Mucosa of stomach (tissue), 1 donor: ENCODE measurements around the gene CTRB2.
"Not testable (repeated sequence)": the region's sequence is repeated elsewhere in the genome, so short reads cannot be mapped to it uniquely, and the experiment has no call there.

Source experiments
- H3K27me3 ChIP-seq: one replicate; pipeline ENCODE4 v1.7.0; 2013; ENCODE audit warnings: mild to moderate bottlenecking, low read length; ENCODE audit not compliant: control insufficient read depth, insufficient read depth
- H3K36me3 ChIP-seq: one replicate; pipeline ENCODE4 v1.7.0; 2013; ENCODE audit warnings: low read length; ENCODE audit not compliant: control insufficient read depth, insufficient read depth
- H3K4me1 ChIP-seq: one replicate; pipeline ENCODE4 v1.7.0; 2013; ENCODE audit warnings: mild to moderate bottlenecking, low read length; ENCODE audit not compliant: control insufficient read depth, insufficient read depth
- H3K4me3 ChIP-seq: one replicate; pipeline ENCODE4 v1.7.0; 2013; ENCODE audit warnings: low read length
- H3K9ac ChIP-seq: one replicate; pipeline ENCODE4 v1.7.0; 2013; ENCODE audit warnings: mild to moderate bottlenecking, low read length, moderate library complexity
- H3K9me3 ChIP-seq: one replicate; pipeline ENCODE4 v1.7.0; 2013; ENCODE audit warnings: mild to moderate bottlenecking, low read length, moderate library complexity; ENCODE audit not compliant: control insufficient read depth
- donor health status: Pancreatic carcinoma.

CTRB2 gene

GRCh38 chr16:75205961-75206748, 806 bp downstream of the CTRB2 start:
- not testable (repeated sequence) for H3K4me1 ChIP-seq, H3K27me3 ChIP-seq, H3K36me3 ChIP-seq, H3K4me3 ChIP-seq, H3K9ac ChIP-seq, H3K9me3 ChIP-seq

- H3K9ac ChIP-seq, H3K4me3 ChIP-seq, H3K4me1 ChIP-seq, H3K36me3 ChIP-seq, H3K9me3 ChIP-seq, H3K27me3 ChIP-seq: not testable (repeated sequence)
Measured at GRCh38 chr16:75205438-75205837, 1.5 kb downstream of the CTRB2 start.

GRCh38 chr16:75204905-75205304, 2.1 kb downstream of the CTRB2 start:
- H3K9ac ChIP-seq, H3K27me3 ChIP-seq, H3K4me1 ChIP-seq: not testable (repeated sequence)

GRCh38 chr16:75204410-75204758, 2.6 kb downstream of the CTRB2 start:
- Histone ChIP-seq H3K9ac (no peak overlapping the region), H3K27me3 (no peaks in the 10 kb centered on the region), H3K4me3 (no peak overlapping the region)

More at GRCh38 chr16:75204905-75205304, 2.1 kb downstream of the CTRB2 start:
- H3K9me3 ChIP-seq, H3K36me3 ChIP-seq, H3K4me3 ChIP-seq: not testable (repeated sequence)

GRCh38 chr16:75203667-75204409, 3.1 kb downstream of the CTRB2 start:
- no peaks in the 10 kb centered on the region for H3K36me3 ChIP-seq
- no peak overlapping the region for H3K4me3 ChIP-seq
- H3K27me3 ChIP-seq, result no peaks in the 10 kb centered on the region
- H3K9ac ChIP-seq, result no peak overlapping the region
- no peaks in the 10 kb centered on the region for H3K9me3 ChIP-seq
- H3K4me1 ChIP-seq, result no peaks in the 10 kb centered on the region

More at GRCh38 chr16:75204410-75204758, 2.6 kb downstream of the CTRB2 start:
- Histone ChIP-seq H3K36me3 (no peaks in the 10 kb centered on the region), H3K9me3 (no peaks in the 10 kb centered on the region), H3K4me1 (no peaks in the 10 kb centered on the region)

GRCh38 chr16:75203096-75203495, 3.9 kb downstream of the CTRB2 start:
- Histone ChIP-seq H3K4me1 (no peaks in the 10 kb centered on the region), H3K9me3 (no peaks in the 10 kb centered on the region)

GRCh38 chr16:75202069-75202590, 4.8 kb downstream of the CTRB2 start:
- no peaks in the 10 kb centered on the region for H3K9me3 ChIP-seq
- no peak overlapping the region for H3K4me3 ChIP-seq
- H3K4me1 ChIP-seq, result no peaks in the 10 kb centered on the region
- H3K36me3 ChIP-seq, result no peaks in the 10 kb centered on the region
- H3K9ac ChIP-seq, result no peak overlapping the region
- H3K27me3 ChIP-seq, result peaks cover 11% of the 10 kb centered on the region

More at GRCh38 chr16:75203096-75203495, 3.9 kb downstream of the CTRB2 start:
- Histone ChIP-seq H3K4me3 (no peak overlapping the region), H3K9ac (no peak overlapping the region), H3K36me3 (no peaks in the 10 kb centered on the region), H3K27me3 (peaks cover 3% of the 10 kb centered on the region)

- no peak overlapping the region for H3K9ac ChIP-seq
- no peak overlapping the region for H3K4me3 ChIP-seq
- H3K27me3 ChIP-seq, result peaks cover 11% of the 10 kb centered on the region
- no peaks in the 10 kb centered on the region for H3K36me3 ChIP-seq
- H3K9me3 ChIP-seq, result no peaks in the 10 kb centered on the region
- no peaks in the 10 kb centered on the region for H3K4me1 ChIP-seq
Measured at GRCh38 chr16:75198135-75198600, 8.8 kb downstream of the CTRB2 start.

- Histone ChIP-seq H3K36me3 (no peaks in the 10 kb centered on the region), H3K27me3 (peaks cover 11% of the 10 kb centered on the region)
Measured at GRCh38 chr16:75197522-75198134, 9.3 kb downstream of the CTRB2 start.

GRCh38 chr16:75196836-75197235, 10.1 kb downstream of the CTRB2 start:
- Histone ChIP-seq H3K9me3 (no peaks in the 10 kb centered on the region), H3K36me3 (no peaks in the 10 kb centered on the region), H3K4me1 (no peaks in the 10 kb centered on the region)

More at GRCh38 chr16:75197522-75198134, 9.3 kb downstream of the CTRB2 start:
- H3K4me3 ChIP-seq, result no peak overlapping the region
- no peak overlapping the region for H3K9ac ChIP-seq
- H3K4me1 ChIP-seq, result no peaks in the 10 kb centered on the region
- H3K9me3 ChIP-seq, result no peaks in the 10 kb centered on the region

GRCh38 chr16:75195811-75196790, 10.9 kb downstream of the CTRB2 start:
- H3K4me1 ChIP-seq, result no peaks in the 10 kb centered on the region
- H3K4me3 ChIP-seq, result no peak overlapping the region
- H3K36me3 ChIP-seq, result no peaks in the 10 kb centered on the region
- H3K9me3 ChIP-seq, result no peaks in the 10 kb centered on the region
- H3K9ac ChIP-seq, result no peak overlapping the region
- peaks cover 11% of the 10 kb centered on the region for H3K27me3 ChIP-seq

More at GRCh38 chr16:75196836-75197235, 10.1 kb downstream of the CTRB2 start:
- H3K4me3 ChIP-seq, result no peak overlapping the region
- H3K27me3 ChIP-seq, result peaks cover 11% of the 10 kb centered on the region
- H3K9ac ChIP-seq, result no peak overlapping the region
